ENCODE measurements around the gene WIPF3.
A peak's percentile ranks its signal among the peaks of the same experiment; 100 is the strongest.

The WIPF3 gene

DNA sequence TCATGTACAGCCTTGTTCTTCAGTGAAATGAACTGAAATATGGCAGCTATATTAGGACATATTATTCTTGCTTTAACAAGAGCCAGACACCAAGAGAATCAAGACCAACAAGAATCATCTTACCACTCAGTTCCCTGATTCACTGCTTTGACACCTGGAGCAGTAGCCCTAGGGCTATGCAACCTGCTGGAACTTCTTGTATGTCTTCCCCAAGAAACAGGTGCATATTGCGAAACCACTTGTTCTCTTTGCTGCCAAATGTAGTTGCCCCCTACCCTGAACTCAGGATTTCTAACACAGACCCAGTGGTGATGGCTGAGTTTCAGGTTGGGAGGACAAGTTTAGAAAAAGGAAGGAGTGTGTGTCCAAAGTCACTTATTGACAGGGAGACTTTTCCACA is 46.1 kb downstream of the WIPF3 start:
- no peak for DNase-seq

DNA sequence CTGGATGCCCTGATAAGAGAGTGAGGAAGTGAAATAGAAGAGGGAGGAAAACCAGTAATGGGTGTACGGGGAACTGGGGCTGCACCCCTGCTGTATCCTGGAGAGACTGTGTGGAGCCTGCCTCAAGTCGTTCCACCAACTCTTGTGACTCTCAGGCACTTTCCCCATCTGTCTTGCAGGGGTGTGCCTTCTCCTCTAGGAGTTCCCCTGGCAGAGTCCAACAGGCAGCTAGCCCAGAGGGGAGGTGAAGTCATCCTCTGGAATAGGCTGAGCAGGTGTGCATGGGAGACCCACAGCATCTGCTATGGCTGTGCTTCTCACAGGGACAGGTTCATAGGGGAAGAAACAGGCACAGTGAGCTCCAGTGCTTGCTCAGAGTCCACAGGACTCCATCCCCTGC is 46.8 kb downstream of the WIPF3 start:
- peak; percentile 5 for DNase-seq

DNA sequence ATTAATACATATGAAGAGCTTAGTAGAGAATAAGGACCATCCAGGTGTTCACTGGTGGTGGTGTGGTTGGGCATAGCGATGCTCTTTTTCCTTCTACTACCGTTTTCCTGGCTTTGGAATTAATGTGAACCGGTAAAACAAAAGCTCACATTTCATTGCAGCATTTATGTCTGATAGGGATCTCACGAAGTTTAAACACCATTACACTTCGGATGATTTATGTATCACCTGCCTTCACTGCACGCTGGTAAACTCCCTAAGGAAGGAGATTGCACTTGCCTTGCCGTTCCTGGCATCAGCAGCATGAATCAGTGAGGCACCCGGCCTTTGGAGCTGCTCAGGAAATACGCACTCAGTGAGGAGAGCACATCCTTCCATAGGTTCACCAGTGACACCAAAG is 47.5 kb downstream of the WIPF3 start:
- peak; percentile 50 for DNase-seq

DNA sequence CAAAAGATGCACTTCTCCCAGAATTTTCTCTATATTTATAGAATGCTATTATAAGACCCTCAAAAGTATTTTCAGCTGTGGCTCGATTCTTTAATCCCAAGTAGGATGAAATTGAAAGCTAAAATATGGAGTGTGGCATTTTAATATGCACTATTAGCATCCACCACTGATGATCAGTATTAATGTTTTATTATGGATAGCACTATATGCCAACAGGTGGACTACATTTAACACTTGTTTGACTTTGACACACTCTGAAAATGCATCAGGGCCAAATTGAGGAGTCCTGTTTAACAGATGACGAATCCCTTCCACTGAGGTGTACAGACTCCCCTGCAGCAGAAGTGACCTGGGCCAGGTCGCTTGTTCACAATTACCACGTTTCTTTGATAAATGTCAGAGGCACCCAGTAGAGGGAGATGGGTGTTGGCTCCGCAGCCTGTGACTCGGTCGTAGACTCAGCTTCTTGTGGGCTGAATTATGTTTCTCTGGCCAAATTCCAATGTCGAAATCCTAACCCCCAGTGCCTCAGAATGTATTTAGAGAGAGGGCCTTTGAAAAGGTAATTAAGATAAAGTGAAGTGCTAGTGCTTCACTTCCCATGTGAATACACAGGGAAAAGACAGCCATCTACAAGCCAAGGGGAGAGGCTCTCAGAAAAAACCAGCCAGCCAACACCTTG is 48.1 kb downstream of the WIPF3 start:
- peak; percentile 57 for DNase-seq

DNA sequence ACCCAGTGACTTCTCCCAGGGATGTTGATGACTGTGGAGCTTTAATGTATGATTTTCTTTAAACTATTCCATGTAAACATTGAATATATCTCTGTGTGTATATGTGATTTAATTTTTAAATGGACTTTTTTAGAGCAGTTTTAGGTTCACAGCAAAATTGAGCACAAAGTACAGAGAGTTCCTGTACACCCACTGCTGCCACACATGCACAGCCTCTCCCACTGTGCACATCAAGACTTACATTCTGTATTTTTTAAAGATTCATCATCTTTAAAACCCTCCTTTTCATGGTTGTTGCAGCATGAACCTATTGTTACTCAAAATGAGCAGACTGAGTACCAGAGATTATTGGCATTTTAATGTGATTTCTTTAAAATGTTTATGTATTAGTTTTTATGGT is 51.3 kb downstream of the WIPF3 start:
- DNase-seq, result no peak

DNA sequence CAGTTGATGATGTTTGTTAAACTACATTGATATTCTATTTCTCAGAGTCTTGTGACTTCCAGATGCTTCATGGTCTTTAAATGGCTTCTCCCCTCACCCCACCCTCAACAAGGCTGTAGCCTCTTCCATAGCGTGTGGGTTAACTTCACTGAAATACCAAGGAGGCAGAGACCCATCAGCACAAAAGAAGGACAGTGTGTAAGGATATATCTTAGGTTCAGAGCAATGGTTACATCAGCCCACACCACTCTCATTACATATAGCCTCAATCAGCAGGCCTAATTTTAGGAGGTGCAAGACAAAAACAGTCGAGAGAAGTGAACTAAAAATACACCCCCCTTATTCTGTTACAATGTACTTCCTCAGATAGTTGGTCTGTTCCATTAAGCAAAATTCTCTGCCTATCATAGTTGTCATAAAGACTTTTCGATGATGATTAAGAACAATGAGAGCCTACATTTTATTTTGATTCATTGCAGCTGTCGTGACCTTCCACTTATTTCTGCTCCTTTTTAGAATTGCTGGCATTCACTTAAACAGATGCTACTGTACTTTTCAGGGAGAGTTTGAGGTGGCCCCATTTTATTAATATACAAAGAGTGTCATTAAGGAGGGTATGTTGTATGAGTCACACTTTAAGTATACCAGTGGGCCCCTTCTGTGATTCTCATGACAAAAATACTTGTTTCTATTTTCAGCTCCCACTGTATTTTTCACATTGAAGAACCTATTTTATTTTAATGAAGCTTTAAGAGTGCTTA is 52.1 kb downstream of the WIPF3 start:
- no peak for DNase-seq

DNA sequence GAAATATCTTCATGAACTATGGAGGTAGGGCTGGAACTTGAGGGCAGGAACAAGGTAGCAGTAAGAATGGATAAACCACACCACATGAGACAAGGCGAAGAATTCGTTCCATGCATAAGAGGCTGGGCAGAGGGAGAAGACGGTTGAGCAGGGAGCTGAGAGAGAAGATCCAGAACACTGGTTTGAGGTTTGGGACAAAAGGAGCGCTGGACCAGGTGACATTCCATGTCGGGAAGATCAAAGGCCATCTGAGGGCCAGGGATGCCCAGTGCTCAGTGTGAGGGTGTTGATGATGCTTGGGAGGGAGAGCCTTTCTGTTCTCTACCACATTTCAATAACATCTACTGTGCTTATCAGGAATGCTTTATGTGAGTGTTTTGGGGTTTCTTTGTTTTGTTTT is 52.8 kb downstream of the WIPF3 start:
- DNase-seq, result no peak

DNA sequence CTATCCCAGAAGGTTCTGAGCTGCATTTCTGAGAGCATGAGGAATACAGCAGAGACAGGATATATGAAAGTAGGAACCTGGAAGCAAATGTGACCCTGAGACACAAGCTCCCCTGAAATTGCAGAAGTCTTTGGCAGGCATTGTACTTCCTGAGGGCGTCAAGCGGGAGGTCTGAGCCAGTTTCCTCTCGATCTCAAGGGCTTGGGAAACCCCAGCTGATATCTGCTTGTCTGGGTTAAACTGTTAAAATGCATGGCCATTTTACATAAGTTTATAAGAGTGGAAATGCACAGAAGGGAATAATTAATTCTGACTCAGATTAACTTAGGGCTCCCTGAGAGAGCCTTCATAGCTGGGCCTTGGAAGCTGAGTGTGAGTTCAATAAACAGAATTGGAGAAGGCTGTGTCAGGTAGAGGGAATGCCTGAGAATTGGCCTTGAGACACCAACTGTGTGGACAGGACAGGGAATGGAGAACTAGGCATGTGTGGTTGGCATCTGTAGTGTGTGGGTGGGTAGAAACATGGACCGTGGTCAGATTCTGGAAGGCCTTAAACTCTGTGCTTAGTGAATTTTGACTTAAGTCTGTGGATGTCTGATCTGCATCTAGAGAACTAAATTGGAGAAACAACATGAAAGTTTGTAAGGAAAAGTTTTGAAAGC is 53.3 kb downstream of the WIPF3 start:
- no peak for DNase-seq

DNA sequence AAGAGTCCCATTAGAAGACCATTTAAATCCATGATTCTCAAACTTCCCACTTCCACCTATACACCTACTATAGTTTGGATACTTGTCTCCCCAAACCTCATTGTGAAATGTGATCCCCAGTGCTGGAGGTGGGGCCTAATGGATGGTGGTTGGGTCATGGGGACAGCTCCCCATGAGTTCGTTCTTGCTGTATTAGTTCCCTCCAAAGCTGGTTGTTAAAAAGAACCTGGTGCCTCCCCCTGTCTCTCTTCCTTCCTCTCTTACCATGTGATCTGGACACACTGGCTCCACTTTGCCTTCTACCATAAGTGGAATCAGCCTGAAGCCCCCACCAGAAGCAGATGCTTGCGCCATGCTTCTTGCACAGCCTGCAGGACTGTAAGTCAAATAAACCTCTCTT is 53.9 kb downstream of the WIPF3 start:
- no peak for DNase-seq

DNA sequence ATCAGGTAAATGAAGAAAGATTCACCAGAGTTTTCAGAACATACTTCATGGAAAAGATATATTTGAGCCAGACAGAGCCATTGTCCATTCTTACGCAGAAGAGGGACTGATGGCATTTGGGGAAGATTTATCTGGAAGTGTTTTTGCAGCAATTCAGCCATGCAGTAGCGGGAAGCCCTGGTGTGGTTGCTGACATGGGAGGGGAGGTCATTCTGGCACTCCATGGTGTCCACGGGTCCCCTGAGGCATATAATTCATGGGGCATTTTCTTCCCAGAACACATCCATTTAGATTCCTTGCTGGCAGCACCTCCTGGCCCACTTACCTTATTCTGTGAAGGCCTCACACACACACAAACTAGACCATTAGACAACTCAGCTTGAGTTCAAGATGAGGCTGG is 55.6 kb downstream of the WIPF3 start:
- DNase-seq, result no peak

DNA sequence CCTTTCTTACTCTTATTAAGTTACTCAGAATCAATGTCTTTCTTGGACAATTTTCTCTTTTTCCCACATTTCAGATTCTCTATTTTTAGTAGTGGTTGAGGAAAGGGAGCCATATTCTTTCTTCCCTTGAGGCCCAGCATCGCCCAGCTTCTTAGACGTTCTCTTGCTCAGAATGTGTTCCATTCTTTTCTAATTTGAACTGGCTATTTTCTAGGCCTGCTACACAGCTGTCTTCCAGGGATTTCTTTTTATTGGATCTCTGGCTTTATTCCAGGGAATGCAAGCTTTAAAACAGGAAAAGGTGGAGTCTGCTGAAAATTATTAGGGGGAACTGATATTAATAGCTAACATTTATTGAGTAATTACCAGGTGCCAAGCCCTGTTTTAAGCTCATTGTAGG is 58.3 kb downstream of the WIPF3 start:
- no peak for DNase-seq

DNA sequence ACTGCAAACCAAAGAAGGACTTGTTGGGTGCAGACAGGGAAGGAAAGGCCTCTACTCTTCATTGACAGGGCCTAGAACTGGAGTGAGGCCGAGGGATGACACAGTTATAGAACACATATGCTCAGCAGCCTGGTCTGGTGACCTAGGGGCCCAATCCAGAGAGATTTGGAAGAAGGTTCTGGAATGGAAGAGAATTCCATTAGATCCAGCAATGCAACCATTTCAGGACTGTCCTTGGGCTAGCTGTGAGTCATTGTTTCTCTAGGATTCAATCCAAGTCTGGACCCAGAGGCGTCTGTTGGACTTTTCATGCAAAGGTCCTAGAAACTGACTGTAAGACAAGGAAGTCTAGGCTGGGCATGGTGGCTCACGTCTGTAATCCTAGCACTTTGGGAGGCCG is 59.2 kb downstream of the WIPF3 start:
- DNase-seq, result no peak

DNA sequence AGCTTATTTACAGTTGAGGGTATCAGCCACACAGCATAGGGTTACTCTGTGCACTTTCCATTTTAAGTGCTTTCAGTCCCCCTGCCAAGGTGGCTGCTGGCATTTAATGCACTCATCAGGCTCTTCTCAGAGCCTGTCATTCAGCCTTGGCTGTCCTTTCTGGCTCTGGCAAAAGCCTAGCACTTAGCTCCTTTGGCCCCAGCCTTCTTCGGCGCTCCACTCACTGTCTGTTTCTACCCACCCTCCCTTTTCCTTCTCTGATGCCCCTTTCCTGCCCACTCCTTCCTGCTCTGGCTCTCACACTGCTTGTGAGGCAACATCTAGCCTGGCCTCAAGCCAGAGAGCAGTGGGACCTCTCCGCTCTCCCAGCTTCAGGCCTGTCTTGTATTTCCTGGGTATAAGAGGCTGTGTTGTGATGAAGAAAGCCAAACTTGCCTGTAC is 60.2 kb downstream of the WIPF3 start:
- DNase-seq, result peak; percentile 71

DNA sequence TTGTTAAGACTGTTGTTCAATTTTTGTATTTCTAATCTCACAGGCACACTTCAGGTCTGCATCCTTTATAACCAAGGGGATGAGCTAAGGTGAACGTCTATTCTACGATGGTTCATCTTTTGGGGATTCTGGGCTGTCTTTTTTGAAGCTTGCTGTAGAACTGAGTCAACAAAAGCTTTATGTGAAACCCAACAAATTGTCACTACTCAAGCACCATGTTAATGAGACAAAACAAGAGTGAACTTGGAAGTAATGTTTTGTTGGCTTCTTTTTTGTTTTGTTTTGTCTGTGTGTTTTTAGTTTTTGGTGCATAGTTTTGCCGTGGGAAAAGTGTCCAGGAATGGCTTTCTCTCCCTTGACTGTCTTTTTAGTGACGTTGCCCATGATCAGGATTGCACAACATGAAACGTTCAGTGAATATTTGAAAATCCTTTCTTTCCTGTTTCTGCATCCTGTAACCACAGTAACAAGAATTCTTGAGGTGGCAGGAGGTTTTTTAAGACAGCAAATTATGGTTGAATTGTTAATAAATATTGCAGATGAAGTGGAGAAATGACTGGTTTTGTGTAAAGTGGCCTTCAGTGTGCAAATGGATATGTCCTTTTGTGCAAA is 65.6 kb downstream of the WIPF3 start:
- no peak for DNase-seq

DNA sequence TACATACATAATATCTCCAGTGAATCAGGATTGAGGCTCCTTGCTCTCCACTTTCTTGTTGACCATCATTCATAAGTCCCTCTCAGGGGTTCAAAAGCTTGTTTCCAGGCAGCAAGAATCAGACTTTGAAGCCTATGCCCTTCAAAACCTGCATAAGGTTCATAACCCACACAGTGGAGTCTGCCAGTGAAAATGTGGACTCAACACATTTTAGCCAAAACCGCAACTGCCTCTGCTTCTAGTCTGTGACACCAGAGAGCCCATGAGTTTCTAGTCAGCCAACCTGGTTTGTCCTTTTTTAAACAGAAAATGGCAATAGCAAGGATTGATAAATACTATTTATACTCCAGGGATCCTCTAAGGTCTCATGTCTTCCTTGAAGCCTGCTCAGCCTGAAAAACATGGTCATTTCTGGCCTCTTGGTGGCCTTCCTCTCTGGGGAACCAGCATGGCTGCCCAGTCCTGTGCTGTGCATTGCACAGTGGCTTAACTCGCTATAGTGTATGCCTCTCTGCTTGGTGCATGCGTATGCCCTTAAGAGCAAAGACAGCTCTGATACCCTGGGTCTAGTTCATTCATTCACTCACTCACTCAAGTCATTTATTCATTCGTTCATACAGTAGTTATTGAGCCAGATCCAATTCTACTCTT is 67.5 kb downstream of the WIPF3 start:
- no peak for DNase-seq

DNA sequence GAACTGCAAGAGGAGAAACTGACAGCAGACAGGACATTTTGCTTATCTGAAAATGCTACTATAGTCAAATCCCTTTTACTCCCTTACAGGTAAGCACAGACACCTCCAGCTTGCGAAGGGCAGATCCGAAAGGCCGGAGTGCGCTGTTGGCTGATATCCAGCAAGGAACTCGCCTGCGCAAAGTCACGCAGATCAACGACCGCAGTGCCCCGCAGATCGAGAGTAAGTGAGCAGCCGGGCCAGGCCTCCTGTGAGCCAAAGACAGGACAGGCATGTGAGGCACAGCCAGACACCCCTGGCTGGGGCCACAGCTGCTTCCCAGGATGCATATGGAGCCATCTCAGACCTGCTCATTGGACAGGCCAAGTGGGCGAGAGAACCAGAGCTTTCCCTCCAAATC is 69.4 kb downstream of the WIPF3 start:
- no peak for DNase-seq

DNA sequence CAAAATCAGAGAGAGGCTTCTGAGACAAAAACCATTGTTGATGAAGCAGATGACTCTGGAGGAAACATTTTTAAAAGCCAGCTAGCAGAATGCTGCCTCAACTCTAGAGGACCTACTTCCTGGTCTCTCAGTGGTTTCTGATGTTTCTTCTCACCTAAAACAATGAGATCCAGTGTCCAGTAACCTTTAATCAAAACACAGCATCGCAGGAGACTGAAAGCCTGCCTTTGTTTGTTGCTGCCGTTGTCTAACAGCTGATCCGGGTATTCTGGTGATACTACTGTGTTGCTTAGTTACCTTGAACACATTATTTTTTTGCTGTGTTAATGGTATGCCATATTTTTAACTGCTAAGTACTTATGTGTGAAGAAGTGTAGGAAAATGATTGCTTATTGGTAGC is 70.9 kb downstream of the WIPF3 start:
- no peak for DNase-seq

DNA sequence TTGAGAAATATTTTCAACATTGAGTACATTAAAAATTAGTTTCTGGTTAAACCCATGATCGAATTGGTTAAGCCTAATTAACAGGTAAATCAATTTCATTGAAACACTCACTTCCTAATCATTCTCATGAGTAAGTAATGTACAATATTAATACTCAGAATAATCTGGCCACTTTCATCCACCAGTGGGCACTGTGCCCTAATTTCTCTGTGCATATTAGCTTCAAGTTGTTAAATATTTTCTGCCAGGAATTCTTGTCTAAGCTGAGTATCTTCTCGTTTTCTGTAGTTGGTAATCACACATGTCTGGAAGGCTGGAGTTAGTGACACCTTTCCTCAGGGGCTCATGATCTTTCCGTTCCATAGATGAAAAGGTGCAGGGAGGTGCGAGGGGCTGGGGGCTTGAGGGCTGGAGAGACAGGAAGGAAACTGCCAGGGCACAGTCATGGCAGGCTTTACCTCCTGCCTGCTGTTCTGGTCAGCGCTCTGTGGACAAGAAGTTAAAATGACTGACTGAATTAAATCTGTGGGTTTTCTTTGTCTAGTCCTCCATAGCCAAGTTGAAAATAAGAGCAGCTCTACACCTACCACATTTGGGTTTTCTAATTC is 71.9 kb downstream of the WIPF3 start:
- peak; percentile 2 for DNase-seq

DNA sequence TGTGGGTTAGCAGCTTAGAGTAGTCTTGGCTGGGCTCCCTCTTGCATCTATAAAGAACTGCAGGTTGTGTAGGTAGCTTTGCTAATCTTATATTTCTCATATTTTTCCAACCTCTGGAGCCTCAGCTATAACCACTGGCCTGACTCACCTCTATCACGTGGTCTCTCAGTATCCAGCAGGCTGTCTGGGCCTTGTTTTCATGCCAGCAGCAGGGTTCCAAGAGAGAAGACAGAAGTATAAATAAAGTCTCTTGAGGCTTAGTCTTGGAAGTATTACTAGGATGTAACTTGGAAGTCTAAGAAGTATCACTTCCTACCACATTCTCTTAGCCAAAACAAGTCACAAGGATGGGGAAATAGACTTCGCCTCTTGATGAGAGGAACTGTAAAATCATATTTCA is 73.3 kb downstream of the WIPF3 start:
- DNase-seq, result no peak

DNA sequence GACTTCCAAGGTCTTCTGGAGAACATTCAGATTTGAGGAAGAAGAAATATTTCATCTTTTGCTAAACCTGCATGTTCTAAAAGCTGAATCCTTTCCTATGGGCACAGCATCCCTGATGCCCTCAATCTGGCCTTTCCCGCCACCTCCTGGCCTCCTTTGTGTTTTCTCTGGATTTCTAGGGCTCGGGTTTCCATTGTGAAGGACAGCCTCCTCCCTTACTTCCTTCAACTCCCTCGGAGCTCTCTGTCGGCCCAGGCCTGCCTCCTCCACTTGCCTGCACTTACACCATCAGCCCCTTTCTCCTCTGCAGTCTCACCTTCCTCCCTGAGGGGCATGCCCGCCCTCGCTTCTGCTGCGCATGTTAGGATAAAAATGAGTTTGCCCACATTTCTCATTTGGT is 75.4 kb downstream of the WIPF3 start:
- no peak for DNase-seq

DNA sequence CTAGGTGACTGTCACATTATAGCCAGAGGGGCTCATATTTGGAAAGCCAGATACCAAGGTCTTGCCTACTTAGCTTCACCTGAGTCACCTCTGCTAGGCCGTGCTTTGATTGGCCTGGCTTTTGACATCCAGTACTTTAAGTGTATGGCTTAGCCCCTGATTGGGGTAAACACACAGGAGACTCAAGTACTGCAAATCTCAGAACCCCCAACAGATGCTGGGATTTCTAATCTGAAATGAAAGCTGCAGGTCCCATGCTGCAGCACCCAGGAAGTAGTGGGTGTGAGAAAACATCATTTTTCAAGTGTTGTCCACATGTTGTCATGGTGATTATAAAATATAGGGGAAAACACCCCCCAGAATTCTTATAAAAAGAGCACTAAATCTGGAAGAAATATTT is 76.2 kb downstream of the WIPF3 start:
- no peak for DNase-seq

DNA sequence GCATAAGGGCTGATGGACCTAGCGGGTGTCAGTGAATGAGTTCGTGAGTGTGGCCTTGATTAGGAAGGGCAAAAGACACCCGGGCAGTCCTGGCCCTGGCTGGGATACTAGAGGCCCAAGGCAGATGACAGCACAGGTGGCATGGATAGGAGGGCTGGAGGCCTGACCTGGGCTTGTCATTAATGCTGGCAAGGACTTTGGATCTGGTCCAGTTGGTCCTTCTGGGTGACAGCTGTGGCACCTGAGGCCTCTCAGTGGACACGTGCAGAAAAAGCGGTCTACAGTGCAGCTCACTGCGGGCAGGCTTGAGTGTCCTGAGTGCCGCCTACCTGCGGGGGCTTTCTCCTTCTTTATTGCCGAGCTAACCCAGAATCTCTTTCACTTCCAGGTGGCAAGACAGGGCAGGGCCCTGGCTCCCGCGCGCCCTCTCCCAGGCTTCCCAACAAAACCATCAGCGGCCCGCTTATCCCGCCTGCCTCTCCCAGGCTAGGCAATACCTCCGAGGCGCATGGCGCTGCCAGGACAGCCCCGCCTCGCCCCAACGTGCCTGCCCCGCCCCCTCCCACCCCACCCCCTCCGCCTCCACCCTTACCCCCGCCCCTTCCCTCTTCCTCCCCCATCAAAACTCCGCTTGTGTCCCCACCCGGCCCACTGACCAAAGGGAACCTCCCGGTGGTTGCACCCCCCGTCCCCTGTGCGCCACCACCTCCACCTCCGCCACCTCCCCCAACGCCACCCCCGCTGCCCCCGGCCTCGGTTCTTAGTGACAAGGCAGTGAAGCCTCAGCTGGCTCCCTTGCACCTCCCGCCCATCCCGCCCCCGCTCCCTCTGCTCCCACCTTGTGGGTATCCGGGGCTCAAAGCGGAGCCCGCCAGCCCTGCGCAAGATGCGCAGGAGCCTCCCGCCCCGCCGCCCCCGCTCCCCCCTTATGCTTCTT is 77.4 kb downstream of the WIPF3 start:
- no peak for DNase-seq

Measured in DMS79 (cell line).